Renal cortex interstitium (tissue), 11 donors: ENCODE data around the gene C1S. TPM values are rescaled to one million over a fixed set of nuclear protein-coding genes. Genes with fewer than 3 reads are reported as not detected.

Source experiments
- DNase-seq, 11 donors: peaks; one replicate each; pipeline ENCODE4 v3.0.0-alpha.2; 2013; ENCODE audit warnings: low read depth in 9 of 11, low spot score in 4 of 11; ENCODE audit errors: extremely low read depth in 1 of 11
- polyA plus RNA-seq, 3 donors: library from polyadenylated mRNA; unstranded; fragments of 120-200 nt; gene quantifications; one replicate each; pipeline ENCODE4 v1.2.1, GENCODE V29; 2013; ENCODE audit not compliant: insufficient read length in 3 of 3

C1S gene
- polyA plus RNA-seq, 3 donors: 48.0 to 66.1 (median 48.1) TPM

- DNase-seq: no peak
Measured at GRCh38 chr12:7067096-7067495, 6.6 kb downstream of the C1S start.

GRCh38 chr12:7068240-7068993 lies 7.9 kb downstream of the C1S start:
- no peak for DNase-seq

- DNase-seq: no peak
Measured at GRCh38 chr12:7068994-7069346, 8.5 kb downstream of the C1S start.

- DNase-seq: no peak
Measured at GRCh38 chr12:7069386-7069785, 8.9 kb downstream of the C1S start.

GRCh38 chr12:7072035-7072434 lies 11.5 kb downstream of the C1S start:
- DNase-seq: no peak

GRCh38 chr12:7072554-7072953 lies 12.0 kb downstream of the C1S start:
- no peak for DNase-seq

- no peak for DNase-seq
Measured at GRCh38 chr12:7073946-7074345, 13.4 kb downstream of the C1S start.

GRCh38 chr12:7075518-7075917 lies 15.0 kb downstream of the C1S start:
- no peak for DNase-seq

- DNase-seq: no peak
Measured at GRCh38 chr12:7075939-7076338, 15.4 kb downstream of the C1S start.

GRCh38 chr12:7076493-7076892 lies 16.0 kb downstream of the C1S start:
- DNase-seq: no peak

GRCh38 chr12:7078163-7078562 lies 17.6 kb downstream of the C1S start:
- no peak for DNase-seq

GRCh38 chr12:7079826-7080125 lies 19.3 kb downstream of the C1S start:
- no peak for DNase-seq

GRCh38 chr12:7081037-7081436 lies 20.5 kb downstream of the C1S start:
- DNase-seq: no peak

- DNase-seq: no peak
Measured at GRCh38 chr12:7083125-7083524, 22.6 kb downstream of the C1S start.

GRCh38 chr12:7089196-7089871 lies 28.8 kb downstream of the C1S start:
- DNase-seq: no peak

GRCh38 chr12:7090222-7090998 lies 29.9 kb downstream of the C1S start:
- no peak for DNase-seq

- no peak for DNase-seq
Measured at GRCh38 chr12:7091171-7091570, 30.7 kb downstream of the C1S start.

GRCh38 chr12:7091660-7092228 lies 31.2 kb downstream of the C1S start:
- DNase-seq: peak in 2 of 11 donors; percentile 15 to 18

- peak in 10 of 11 donors; percentile 61 to 82 (median 76) for DNase-seq
Measured at GRCh38 chr12:7092229-7092985, 31.9 kb downstream of the C1S start, which contains the start of gene C1R. C1R (minus strand) TSS chr12:7092445; CDS start chr12:7092388, 57 bp downstream.
